ENCODE results near the gene RASAL2. TPM values are rescaled to one million over a fixed set of nuclear protein-coding genes. Genes with fewer than 3 reads are reported as not detected.

Gene RASAL2
- total RNA-seq, 2 donors from 2014 or later = 16.9 to 27.8 TPM

GRCh38 chr1:178486100-178487069 lies 392.5 kb downstream of the RASAL2 start:
- no peak for DNase-seq
- intact Hi-C loops (cut with DNase I) = no loop called here
- peak; percentile 58 to 59 for ATAC-seq

GRCh38 chr1:178487070-178487615 lies 393.2 kb downstream of the RASAL2 start:
- intact Hi-C loops (cut with DNase I) = no loop called here
- ATAC-seq = peak; percentile 34 to 39
- DNase-seq = no peak

- ATAC-seq = no peak
- intact Hi-C loops (cut with DNase I) = no loop called here
- DNase-seq = no peak
Observed at GRCh38 chr1:178488393-178488792, 394.5 kb downstream of the RASAL2 start.

GRCh38 chr1:178489399-178489798 lies 395.5 kb downstream of the RASAL2 start:
- DNase-seq = no peak
- intact Hi-C loops (cut with DNase I) = no loop called here

GRCh38 chr1:178490136-178490535 lies 396.2 kb downstream of the RASAL2 start:
- intact Hi-C loops (cut with DNase I) = no loop called here
- ATAC-seq (no peak), DNase-seq (no peak)

More at GRCh38 chr1:178489399-178489798, 395.5 kb downstream of the RASAL2 start:
- no peak for ATAC-seq

DNA sequence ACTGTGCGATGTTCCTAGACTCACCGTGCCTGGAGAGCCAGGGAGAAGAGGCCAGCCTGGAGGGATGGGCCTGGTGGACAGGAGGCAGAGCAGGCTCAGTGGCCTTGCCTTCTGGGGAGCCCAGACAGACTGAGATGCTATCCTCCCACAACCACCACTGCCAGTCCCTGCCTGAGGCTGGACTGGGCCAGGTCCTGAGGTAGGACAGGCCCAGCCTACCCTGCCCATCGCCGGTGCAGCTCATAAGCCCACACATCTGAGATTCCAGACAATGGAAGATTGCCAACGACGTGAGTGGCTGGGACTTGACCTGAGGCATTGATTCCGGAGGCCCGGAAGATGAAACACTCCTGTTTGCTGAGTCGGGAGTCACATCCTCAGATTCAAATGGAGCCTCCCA lies 397.1 kb downstream of the RASAL2 start:
- intact Hi-C loops (cut with DNase I) = no loop called here
- DNase-seq (no peak), ATAC-seq (no peak)

GRCh38 chr1:178491721-178492120 lies 397.8 kb downstream of the RASAL2 start:
- DNase-seq (no peak), ATAC-seq (no peak)
- intact Hi-C loops (cut with DNase I) = no loop called here

GRCh38 chr1:178492341-178492740 lies 398.4 kb downstream of the RASAL2 start:
- intact Hi-C loops (cut with DNase I) = no loop called here
- ATAC-seq (no peak), DNase-seq (no peak)

GRCh38 chr1:178493301-178493741 lies 399.4 kb downstream of the RASAL2 start:
- intact Hi-C loops (cut with DNase I) = no loop called here
- DNase-seq (no peak), ATAC-seq (no peak)

- DNase-seq = no peak
- no peak for ATAC-seq
- intact Hi-C loops (cut with DNase I) = no loop called here
Observed at GRCh38 chr1:178494569-178494971, 400.7 kb downstream of the RASAL2 start.

GRCh38 chr1:178495158-178495557 lies 401.3 kb downstream of the RASAL2 start:
- DNase-seq (no peak), ATAC-seq (no peak)
- intact Hi-C loops (cut with DNase I) = no loop called here

- intact Hi-C loops (cut with DNase I) = no loop called here
- no peak for DNase-seq
Observed at GRCh38 chr1:178495741-178496409, 402.0 kb downstream of the RASAL2 start.

GRCh38 chr1:178496410-178497135 lies 402.7 kb downstream of the RASAL2 start, which contains the start of gene CLEC20A:
TSS of gene CLEC20A (minus strand) at chr1:178496964. CDS start at chr1:178496939, 25 bp downstream.
- intact Hi-C loops (cut with DNase I) = no loop called here
- DNase-seq = no peak
- ATAC-seq = no peak

More at GRCh38 chr1:178495741-178496409, 402.0 kb downstream of the RASAL2 start:
- ATAC-seq = no peak

DNA sequence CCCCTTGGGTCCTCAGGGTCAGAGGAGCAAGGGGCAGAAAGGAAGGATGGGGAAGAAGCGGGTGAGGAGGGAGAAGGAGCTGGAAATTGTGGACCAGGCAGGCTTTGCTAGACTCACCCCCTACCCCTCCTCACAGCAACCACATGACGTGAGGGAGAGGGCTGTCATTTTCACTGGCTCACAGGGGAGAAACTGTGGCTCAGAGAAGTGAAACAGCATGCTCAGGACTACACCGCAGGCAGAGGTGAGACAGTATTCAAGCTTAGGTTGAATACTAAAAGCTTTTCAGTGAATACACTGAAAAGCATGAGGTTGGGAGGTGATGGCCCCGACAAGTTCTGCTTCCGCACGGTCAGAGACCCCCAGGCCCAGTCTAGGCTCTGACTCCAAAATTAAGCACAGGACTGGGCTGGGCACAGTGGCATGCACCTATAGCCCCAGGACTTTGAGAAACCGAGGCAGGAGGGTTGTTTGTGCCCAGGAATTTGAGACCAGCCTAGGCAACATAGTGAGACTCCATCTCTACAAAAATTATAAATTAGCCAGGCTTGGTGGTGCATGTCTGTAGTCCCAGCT lies 404.1 kb downstream of the RASAL2 start:
- no peak for ATAC-seq
- intact Hi-C loops (cut with DNase I) = no loop called here

GRCh38 chr1:178498896-178499675 lies 405.2 kb downstream of the RASAL2 start:
- ATAC-seq = no peak
- no peak for DNase-seq
- intact Hi-C loops (cut with DNase I) = no loop called here

More for the DNA sequence above, 404.1 kb downstream of the RASAL2 start:
- no peak for DNase-seq

DNA sequence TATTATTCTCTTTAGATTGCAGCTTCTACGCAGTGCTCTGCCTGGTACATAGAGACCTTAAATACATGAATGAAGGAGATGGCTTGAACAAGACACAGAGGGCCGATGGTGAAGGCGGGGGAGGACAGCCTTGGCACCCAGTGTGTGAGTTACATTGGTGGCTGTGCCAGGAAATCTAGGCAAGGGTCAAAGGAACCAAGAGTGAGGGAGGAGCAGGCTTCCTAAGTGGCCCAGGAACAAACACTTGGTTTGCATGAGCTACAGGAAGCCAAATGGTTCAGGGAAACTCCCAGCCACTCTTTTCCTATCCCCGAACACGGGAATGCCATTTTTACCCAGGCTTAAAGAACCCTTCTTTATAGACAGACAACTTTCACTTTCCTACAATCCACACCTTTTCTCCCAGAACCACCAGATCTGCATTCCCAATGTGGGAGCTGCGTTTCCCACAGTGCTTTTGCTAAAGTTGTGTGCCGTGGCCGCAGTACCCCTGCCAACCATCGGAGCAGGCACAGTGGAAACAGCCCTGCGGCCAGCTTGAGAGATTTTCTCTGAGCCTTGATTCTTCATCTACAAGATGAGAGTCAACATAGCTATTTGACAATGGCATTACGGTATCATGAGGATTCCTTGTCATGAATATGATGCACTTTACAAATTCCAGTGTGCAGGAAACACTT lies 406.3 kb downstream of the RASAL2 start:
- ATAC-seq (no peak), DNase-seq (no peak)

DNA sequence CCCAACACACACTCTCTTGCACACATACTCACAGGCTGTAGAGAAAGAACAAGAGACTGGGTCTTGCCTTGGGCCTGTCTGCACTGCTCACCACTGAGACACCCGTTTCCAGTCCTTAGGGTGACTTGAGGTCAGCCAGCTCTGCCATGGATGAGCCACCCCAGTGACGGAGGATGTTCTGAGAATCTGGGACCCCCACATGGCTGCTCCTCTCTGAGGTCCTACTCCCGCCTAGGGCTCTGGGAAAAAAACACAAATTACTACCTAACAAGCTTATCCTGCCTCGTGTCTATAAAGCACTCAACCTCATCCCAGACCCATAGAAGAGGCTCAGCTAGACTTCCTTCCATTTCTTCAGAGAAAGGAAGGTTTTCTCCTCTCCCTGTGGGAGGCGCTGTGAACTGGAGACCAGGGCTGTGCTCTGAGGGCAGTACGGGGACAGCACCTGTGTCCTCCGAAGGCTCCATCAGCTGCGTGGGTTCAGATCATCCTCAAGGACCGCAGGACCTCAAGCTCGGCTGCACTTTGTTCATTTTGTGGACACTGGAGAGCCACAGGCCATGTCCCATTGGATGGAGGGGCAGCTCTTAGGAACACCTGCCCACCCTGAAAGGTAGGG lies 407.1 kb downstream of the RASAL2 start:
- DNase-seq (no peak), ATAC-seq (no peak)
- intact Hi-C loops (cut with DNase I) = loop anchor here (10.0 kb wide), 1 partner anchor 196 kb away; no protein-coding TSS in a partner anchor

More for the DNA sequence above, 406.3 kb downstream of the RASAL2 start:
- intact Hi-C loops (cut with DNase I) = loop anchor here (10.0 kb wide), 1 partner anchor 195 kb away; no protein-coding TSS in a partner anchor

Data from left cardiac atrium (tissue), 4 donors.